HG03064 (cell line): ENCODE measurements around the gene SERPINB11.
"Not testable (repeated sequence)": the region's sequence is repeated elsewhere in the genome, so short reads cannot be mapped to it uniquely, and the experiment has no call there.

ENCODE experiments used
- ATAC-seq: cut with Tn5 transposase; IDR thresholded peaks from one replicate; pipeline ENCODE4 v1.9.1; 2021; ENCODE audit warnings: low read depth; ENCODE audit not compliant: unreplicated experiment

SERPINB11 gene

GRCh38 chr18:63702660-63703059 lies at the start of gene SERPINB11:
SERPINB11 (plus strand) TSS chr18:63702960; CDS start chr18:63710194, 7,234 bp downstream.
- ATAC-seq, result no peak

GRCh38 chr18:63658920-63659319 lies 43.8 kb upstream of the SERPINB11 start:
- ATAC-seq, result not testable (repeated sequence)

- not testable (repeated sequence) for ATAC-seq
Measured at GRCh38 chr18:63661750-63662149, 41.0 kb upstream of the SERPINB11 start, which contains the start of gene SERPINB3. SERPINB3 (minus strand) TSS chr18:63661893; CDS start chr18:63661216, 677 bp downstream.

GRCh38 chr18:63664571-63664970 lies 38.2 kb upstream of the SERPINB11 start:
- no peak for ATAC-seq

GRCh38 chr18:63676526-63677323 lies 26.0 kb upstream of the SERPINB11 start:
- ATAC-seq, result no peak

GRCh38 chr18:63677500-63678225 lies 25.1 kb upstream of the SERPINB11 start:
- ATAC-seq, result no peak

- ATAC-seq, result no peak
Measured at GRCh38 chr18:63679820-63680606, 22.7 kb upstream of the SERPINB11 start.

GRCh38 chr18:63681449-63682340 lies 21.1 kb upstream of the SERPINB11 start:
- no peak for ATAC-seq

- ATAC-seq, result no peak
Measured at GRCh38 chr18:63683152-63683551, 19.6 kb upstream of the SERPINB11 start.

- ATAC-seq, result no peak
Measured at GRCh38 chr18:63683890-63684289, 18.9 kb upstream of the SERPINB11 start.

- no peak for ATAC-seq
Measured at GRCh38 chr18:63684718-63685117, 18.0 kb upstream of the SERPINB11 start.

- ATAC-seq, result no peak
Measured at GRCh38 chr18:63686871-63687270, 15.9 kb upstream of the SERPINB11 start.

GRCh38 chr18:63689064-63689463 lies 13.7 kb upstream of the SERPINB11 start:
- no peak for ATAC-seq

- ATAC-seq, result no peak
Measured at GRCh38 chr18:63697097-63697660, 5.6 kb upstream of the SERPINB11 start.

GRCh38 chr18:63700501-63700900 lies 2.3 kb upstream of the SERPINB11 start:
- no peak for ATAC-seq

GRCh38 chr18:63701952-63702351 lies 808 bp upstream of the SERPINB11 start:
- ATAC-seq, result no peak

- ATAC-seq, result no peak
Measured at GRCh38 chr18:63705401-63705800, 2.6 kb downstream of the SERPINB11 start.

- no peak for ATAC-seq
Measured at GRCh38 chr18:63707816-63708215, 5.1 kb downstream of the SERPINB11 start.

- no peak for ATAC-seq
Measured at GRCh38 chr18:63708650-63709049, 5.9 kb downstream of the SERPINB11 start.
